Aorta (tissue), 5 donors: ENCODE results near the gene ZP2. TPM values are rescaled to one million over a fixed set of nuclear protein-coding genes. Genes with fewer than 3 reads are reported as not detected.
"Not testable (repeated sequence)": the region's sequence is repeated elsewhere in the genome, so short reads cannot be mapped to it uniquely, and the experiment has no call there.

Source experiments
- ATAC-seq: fragments of 200-7000 bp; cut with Tn5 transposase; one replicate; pipeline ENCODE4 v1.9.1; 2022; ENCODE audit warnings: moderate library complexity; ENCODE audit not compliant: low FRiP score
- DNase-seq, 2 donors: peaks; one replicate each; pipeline ENCODE4 v3.0.0-alpha.2; 2020
- H3K27ac ChIP-seq, 2 donors: one replicate each; pipeline ENCODE4 v1.5.1; 2013; ENCODE audit warnings: low read length in 2 of 2, mild to moderate bottlenecking in 2 of 2, moderate library complexity in 2 of 2, control low read depth in 1 of 2, inconsistent platforms in 1 of 2, low read depth in 1 of 2
- H3K27me3 ChIP-seq, 2 donors: one replicate each; pipeline ENCODE4 v1.6.1; 2013; ENCODE audit warnings: control low read depth in 1 of 2, low read length in 1 of 2, mild to moderate bottlenecking in 1 of 2, moderate library complexity in 1 of 2; ENCODE audit not compliant: insufficient read depth in 2 of 2, control insufficient read depth in 1 of 2
- H3K36me3 ChIP-seq, 2 donors: one replicate each; pipeline ENCODE4 v1.6.1; 2013; ENCODE audit warnings: control low read depth in 1 of 2, low read length in 1 of 2, mild to moderate bottlenecking in 1 of 2; ENCODE audit not compliant: insufficient read depth in 2 of 2, control insufficient read depth in 1 of 2
- H3K4me1 ChIP-seq, 2 donors: one replicate each; pipeline ENCODE4 v1.6.1; 2013; ENCODE audit warnings: low read length in 2 of 2, control low read depth in 1 of 2, mild to moderate bottlenecking in 1 of 2, moderate library complexity in 1 of 2; ENCODE audit not compliant: insufficient read depth in 2 of 2, control insufficient read depth in 1 of 2
- H3K4me3 ChIP-seq, 2 donors: one replicate each; pipeline ENCODE4 v1.5.1; 2013; ENCODE audit warnings: low read length in 2 of 2, control low read depth in 1 of 2, mild to moderate bottlenecking in 1 of 2
- H3K9me3 ChIP-seq: one replicate; pipeline ENCODE4 v1.6.1; 2013; ENCODE audit warnings: mild to moderate bottlenecking, low read length; ENCODE audit not compliant: control insufficient read depth
- WGBS, 2 donors: extraction: QIAGEN DNeasy Blood & Tissue Kit; methylation state at CpG; one replicate each; pipeline ENCODE4 v1.1.7; 2013; 5-methylcytosine and 5-hydroxymethylcytosine counted together
- intact Hi-C, 2 donors: fragments of 100-400 bp; cut with DNase I; formaldehyde crosslinking; loops; one replicate each; pipeline versions ENCODE4 v1.14.2 to v1.15.0; 2022
- long read RNA-seq, 2 donors: library from polyadenylated mRNA; unstranded; transcript quantifications; one replicate each; pipeline ENCODE4 v2.0.0, GENCODE V29; 2020 to 2021
- polyA plus RNA-seq, 2 donors: library from polyadenylated mRNA; stranded (reverse); fragments of 200-250 nt; gene quantifications; one replicate each; pipeline ENCODE4 v1.2.3, GENCODE V29; 2013
- total RNA-seq, 2 donors: library from RNA; stranded (reverse); fragmentation: NEBNext Ultra II Directional; extraction: Animal tissue kit (Norgen Biotek cat#: 25700); gene quantifications; one replicate each; pipeline ENCODE4 v1.2.1, GENCODE V29; 2021
- donor health status: healthy with polysubstance abuse.
- donor health status: Bipolar disorder and iron deficiency.
- donor health status: DM: no; HTN: no; CAD: no.
- donor health status: DM: no; HTN: no; CAD: no.
- donor health status: DM: yes; HTN: yes; CAD: no.

Gene ZP2
- total RNA-seq (not detected), polyA plus RNA-seq (not detected)
- long read RNA-seq, donor 1, result 0 reads
- long read RNA-seq, donor 2, result 0 reads

DNA sequence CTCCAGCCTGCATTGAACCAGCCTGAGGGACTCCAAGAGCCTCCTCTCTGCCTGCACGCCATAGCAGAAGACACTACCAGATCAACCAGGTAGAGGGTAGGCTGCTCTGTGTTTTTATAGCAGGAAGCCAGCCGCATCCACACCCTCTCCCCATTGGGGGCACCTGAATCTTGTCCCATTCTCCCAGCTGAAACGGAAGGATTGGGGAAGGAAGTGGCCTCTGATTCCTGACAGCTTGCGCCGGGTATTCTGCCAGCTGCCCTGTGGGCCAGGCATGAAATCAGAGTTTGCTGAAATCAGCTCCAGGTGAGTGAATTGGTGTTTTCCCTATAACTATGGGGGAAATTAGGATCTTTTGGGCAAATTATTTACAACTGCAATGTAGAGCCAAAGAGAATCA, at the start of gene ZP2:
ZP2 (minus strand) TSS at position 89 of the 400 bp plus-strand sequence; CDS start at position 62, 27 bp downstream.
- no peak within 1 kb of the TSS for H3K27ac ChIP-seq
- no peak within 1 kb of the TSS for H3K4me3 ChIP-seq
- H3K4me1 ChIP-seq, result no peaks in the 10 kb centered on the region
- H3K27me3 ChIP-seq, result no peaks in the 10 kb centered on the region
- WGBS, 2 donors, result 84 to 90% methylated on average over 5 of the region's 5 CpGs
- no peaks in the 10 kb centered on the region for H3K36me3 ChIP-seq
- DNase-seq (no peak), ATAC-seq (no peak)
- H3K9me3 ChIP-seq, result no peaks in the 10 kb centered on the region
- intact Hi-C loops, result no loop called here

GRCh38 chr16:21257284-21257683, 45.9 kb upstream of the ZP2 start:
- 92 to 95% methylated on average over 4 of the region's 4 CpGs for WGBS, 2 donors
- no peaks in the 10 kb centered on the region for H3K27me3 ChIP-seq
- ATAC-seq, result no peak

GRCh38 chr16:21256636-21257035, 45.3 kb upstream of the ZP2 start:
- Histone ChIP-seq H3K36me3 (no peaks in the 10 kb centered on the region), H3K4me3 (no peak overlapping the region), H3K4me1 (no peaks in the 10 kb centered on the region), H3K9me3 (no peaks in the 10 kb centered on the region), H3K27ac (no peak overlapping the region), H3K27me3 (no peaks in the 10 kb centered on the region)
- intact Hi-C loops, result no loop called here
- WGBS, 2 donors, result 93 to 96% methylated on average over 2 of the region's 2 CpGs
- ATAC-seq (no peak), DNase-seq (no peak)

More at GRCh38 chr16:21257284-21257683, 45.9 kb upstream of the ZP2 start:
- H3K4me3 ChIP-seq, result no peak overlapping the region
- intact Hi-C loops, result no loop called here
- no peak for DNase-seq
- H3K36me3 ChIP-seq, result no peaks in the 10 kb centered on the region
- no peak overlapping the region for H3K27ac ChIP-seq
- no peaks in the 10 kb centered on the region for H3K4me1 ChIP-seq
- no peaks in the 10 kb centered on the region for H3K9me3 ChIP-seq

DNA sequence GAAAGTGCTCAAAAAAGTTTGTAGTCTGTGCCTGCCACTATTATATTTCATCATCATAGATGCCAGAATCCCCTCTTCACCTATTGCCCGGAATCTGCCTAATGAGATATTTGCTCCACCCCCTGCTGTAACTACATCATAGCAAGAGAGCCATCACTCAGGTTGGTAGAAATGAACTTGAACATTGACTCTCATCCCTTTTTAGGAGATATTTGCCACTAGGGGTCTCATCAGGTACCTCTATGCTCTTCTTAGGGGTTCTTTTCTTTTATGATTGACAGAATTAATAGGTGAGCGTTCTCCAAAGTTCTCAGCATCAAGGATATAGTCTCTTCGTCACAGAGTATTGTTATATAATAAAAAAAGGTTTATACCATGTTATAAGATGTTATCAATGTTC, 42.1 kb upstream of the ZP2 start:
- Histone ChIP-seq H3K4me3 (no peak overlapping the region), H3K4me1 (no peaks in the 10 kb centered on the region), H3K27me3 (peaks cover 0 to 1% of the 10 kb centered on the region in 2 donors), H3K27ac (no peak overlapping the region), H3K36me3 (no peaks in the 10 kb centered on the region), H3K9me3 (no peaks in the 10 kb centered on the region)
- ATAC-seq, result no peak
- intact Hi-C loops, result no loop called here
- 91 to 94% methylated on average over 3 of the region's 3 CpGs for WGBS, 2 donors
- no peak for DNase-seq

- WGBS, 2 donors, result 86 to 88% methylated on average over 15 of the region's 15 CpGs
- ATAC-seq, result no peak
- no peak overlapping the region for H3K27ac ChIP-seq
- H3K9me3 ChIP-seq, result no peaks in the 10 kb centered on the region
- intact Hi-C loops, result no loop called here
- H3K4me3 ChIP-seq, result no peak overlapping the region
- peaks cover 0 to 1% of the 10 kb centered on the region in 2 donors for H3K27me3 ChIP-seq
- no peaks in the 10 kb centered on the region for H3K36me3 ChIP-seq
- no peaks in the 10 kb centered on the region for H3K4me1 ChIP-seq
- DNase-seq, result no peak
Observed at GRCh38 chr16:21250072-21250923, 38.9 kb upstream of the ZP2 start.

DNA sequence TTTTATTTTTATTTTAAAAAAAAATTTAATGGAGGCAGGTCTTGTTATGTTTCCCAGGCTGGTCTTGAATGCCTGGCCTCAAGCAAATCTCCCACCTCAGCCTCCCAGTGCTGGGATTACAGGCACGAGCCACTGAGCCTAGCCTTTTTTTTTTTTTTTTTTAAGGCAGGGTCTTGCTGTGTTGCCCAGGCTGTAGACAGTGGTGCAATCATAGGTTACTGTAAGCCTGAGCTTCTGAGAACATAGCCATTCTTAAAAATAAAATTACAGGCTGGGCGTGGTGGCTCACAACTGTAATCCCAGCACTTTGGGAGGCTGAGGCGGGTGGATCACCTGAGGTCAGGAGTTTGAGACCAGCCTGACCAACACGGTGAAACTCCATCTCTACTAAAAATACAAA, 36.8 kb upstream of the ZP2 start:
- WGBS, 2 donors, result 82 to 86% methylated on average over 4 of the region's 4 CpGs
- H3K27me3 ChIP-seq, intact Hi-C loops, H3K4me3 ChIP-seq, DNase-seq, H3K9me3 ChIP-seq, H3K4me1 ChIP-seq, H3K27ac ChIP-seq, H3K36me3 ChIP-seq, ATAC-seq: not testable (repeated sequence)

- H3K36me3 ChIP-seq, result no peaks in the 10 kb centered on the region
- WGBS, 2 donors, result 7 to 12% methylated on average over 7 of the region's 7 CpGs
- no peak overlapping the region for H3K27ac ChIP-seq
- DNase-seq, result no peak
- H3K4me1 ChIP-seq, result no peaks in the 10 kb centered on the region
- no peaks in the 10 kb centered on the region for H3K27me3 ChIP-seq
- no peaks in the 10 kb centered on the region for H3K9me3 ChIP-seq
- no peak for ATAC-seq
- H3K4me3 ChIP-seq, result no peak overlapping the region
- intact Hi-C loops, result no loop called here
Observed at GRCh38 chr16:21244518-21245215, 33.3 kb upstream of the ZP2 start.

GRCh38 chr16:21242756-21243155, 31.4 kb upstream of the ZP2 start:
- H3K4me3 ChIP-seq, result no peak overlapping the region
- no peaks in the 10 kb centered on the region for H3K36me3 ChIP-seq
- DNase-seq (no peak), ATAC-seq (no peak)
- no peaks in the 10 kb centered on the region for H3K4me1 ChIP-seq
- no peaks in the 10 kb centered on the region for H3K27me3 ChIP-seq
- 2 to 4% methylated on average over 2 of the region's 2 CpGs for WGBS, 2 donors
- H3K9me3 ChIP-seq, result no peaks in the 10 kb centered on the region
- H3K27ac ChIP-seq, result no peak overlapping the region
- intact Hi-C loops, result no loop called here

- Histone ChIP-seq H3K9me3 (peaks cover 1% of the 10 kb centered on the region), H3K27ac (no peak overlapping the region), H3K27me3 (no peaks in the 10 kb centered on the region), H3K36me3 (no peaks in the 10 kb centered on the region), H3K4me1 (no peaks in the 10 kb centered on the region), H3K4me3 (no peak overlapping the region)
- no peak for DNase-seq
- 75 to 79% methylated on average over 4 of the region's 4 CpGs for WGBS, 2 donors
- no peak for ATAC-seq
- intact Hi-C loops, result no loop called here
Observed at GRCh38 chr16:21239646-21240045, 28.3 kb upstream of the ZP2 start.
